ENCODE measurements around the gene HBA1. TPM values are rescaled to one million over a fixed set of nuclear protein-coding genes. Genes with fewer than 3 reads are reported as not detected.
A peak's percentile ranks its signal among the peaks of the same experiment; 100 is the strongest.
"Not testable (repeated sequence)": the region's sequence is repeated elsewhere in the genome, so short reads cannot be mapped to it uniquely, and the experiment has no call there.

The HBA1 gene
- total and polyA plus RNA-seq, 11 donors: 1.8 to 1,031 (median 170) TPM

- Histone ChIP-seq H3K4me1 (peaks cover 0 to 9% (median 6%) of the 10 kb centered on the region in 12 donors), H3K27me3 (peaks cover 7 to 40% (median 22%) of the 10 kb centered on the region in 9 donors), H3K36me3 (no peaks in the 10 kb centered on the region), H3K27ac (no peak overlapping the region), H3K9me3 (no peaks in the 10 kb centered on the region), H3K4me3 (no peak overlapping the region)
- no peak for ATAC-seq
- no peak for DNase-seq
- TF ChIP-seq POLR2A (IDR thresholded peaks at IDR 0.05) (no peak), CTCF (IDR thresholded peaks at IDR 0.05) (no peak)
- WGBS, 4 donors: 53 to 68% (median 65%) methylated on average over 11 to 18 of the region's 18 CpGs
- intact Hi-C loops (cut with DNase I): no loop called here
Observed at GRCh38 chr16:160691-161190, 15.7 kb upstream of the HBA1 start.

- intact Hi-C loops (cut with DNase I): loop anchor here in 1 of 10 donors (1.0 kb wide), 1 partner anchor 9 kb away; no protein-coding TSS in a partner anchor
- ATAC-seq (no peak), DNase-seq (no peak)
- H3K27me3 ChIP-seq: peaks cover 22 to 40% (median 30%) of the 10 kb centered on the region in 9 donors
- H3K9me3 ChIP-seq: no peaks in the 10 kb centered on the region
- TF ChIP-seq POLR2A (IDR thresholded peaks at IDR 0.05) (no peak), CTCF (IDR thresholded peaks at IDR 0.05) (no peak)
- peaks cover 0 to 22% (median 14%) of the 10 kb centered on the region in 12 donors for H3K4me1 ChIP-seq
- no peak overlapping the region for H3K27ac ChIP-seq
- H3K36me3 ChIP-seq: no peaks in the 10 kb centered on the region
- 78 to 89% (median 82%) methylated on average over 10 to 13 of the region's 13 CpGs for WGBS, 4 donors
- no peak overlapping the region for H3K4me3 ChIP-seq
Observed at GRCh38 chr16:162271-162991, 14.0 kb upstream of the HBA1 start.

DNA sequence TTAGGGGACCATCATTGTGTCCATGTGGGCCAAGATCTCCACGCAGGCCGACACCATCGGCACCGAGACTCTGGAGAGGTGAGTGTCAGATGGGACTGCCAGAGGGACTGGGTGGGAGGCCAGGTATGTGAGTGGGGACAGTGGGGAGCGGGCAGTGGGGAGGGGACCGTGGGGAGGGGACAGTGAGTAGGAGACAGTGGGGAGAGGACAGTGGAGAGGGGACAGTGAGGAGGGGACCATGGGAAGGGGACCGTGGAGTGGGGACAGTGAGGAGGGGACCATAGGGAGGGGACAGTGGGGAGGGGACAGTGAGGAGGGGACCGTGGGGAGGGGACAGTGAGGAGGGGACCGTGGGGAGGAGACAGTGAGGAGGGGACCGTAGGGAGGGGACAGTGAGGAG, 13.3 kb upstream of the HBA1 start:
- Histone ChIP-seq H3K4me1 (peaks cover 0 to 22% (median 14%) of the 10 kb centered on the region in 12 donors), H3K27me3 (peaks cover 29 to 42% (median 32%) of the 10 kb centered on the region in 9 donors)
- H3K36me3 ChIP-seq; H3K9me3 ChIP-seq; H3K4me3 ChIP-seq; intact Hi-C loops (cut with DNase I); H3K27ac ChIP-seq; ATAC-seq; DNase-seq: not testable (repeated sequence)
- 82 to 89% (median 88%) methylated on average over 8 to 10 of the region's 10 CpGs for WGBS, 4 donors

- H3K27ac ChIP-seq; DNase-seq; intact Hi-C loops (cut with DNase I); H3K9me3 ChIP-seq; H3K36me3 ChIP-seq; H3K4me3 ChIP-seq: not testable (repeated sequence)
- 19 to 56% (median 32%) methylated on average over 2 of the region's 3 CpGs for WGBS, 4 donors
- peaks cover 32 to 47% (median 38%) of the 10 kb centered on the region in 9 donors for H3K27me3 ChIP-seq
- H3K4me1 ChIP-seq: peaks cover 0 to 22% (median 14%) of the 10 kb centered on the region in 12 donors
- ATAC-seq: peak in 1 of 4 donors; percentile 19
Observed at GRCh38 chr16:163696-164095, 12.8 kb upstream of the HBA1 start.

GRCh38 chr16:164134-164823, 12.2 kb upstream of the HBA1 start:
- peak in 1 of 4 donors; percentile 32 for ATAC-seq

More at GRCh38 chr16:164134-164823, 12.2 kb upstream of the HBA1 start:
- H3K9me3 ChIP-seq; H3K36me3 ChIP-seq; H3K4me3 ChIP-seq; intact Hi-C loops (cut with DNase I); H3K27ac ChIP-seq: not testable (repeated sequence)
- peaks cover 0 to 22% (median 14%) of the 10 kb centered on the region in 12 donors for H3K4me1 ChIP-seq
- peak in 1 of 5 donors; percentile 10 for DNase-seq
- WGBS, 4 donors: 0 to 1% methylated on average over 6 to 30 of the region's 80 CpGs; no CpG with 5 or more reads in 2 of the 4 donors
- peaks cover 34 to 53% (median 44%) of the 10 kb centered on the region in 9 donors for H3K27me3 ChIP-seq

Measured in heart left ventricle (tissue), 16 donors.